ENCODE data around the gene APOF. TPM values are rescaled to one million over a fixed set of nuclear protein-coding genes. Genes with fewer than 3 reads are reported as not detected.
"Not testable (repeated sequence)": the region's sequence is repeated elsewhere in the genome, so short reads cannot be mapped to it uniquely, and the experiment has no call there.

Gene APOF
- not detected in 2 replicates for total RNA-seq (2012; rRNA removed)

- Histone ChIP-seq H3K9me3 (replicated peaks; ENCODE audit: low read length) (no peaks in the 10 kb centered on the region), H3K36me3 (ENCODE audit: insufficient read depth, low read length) (no peaks in the 10 kb centered on the region), H3K4me1 (ENCODE audit: control insufficient read depth, insufficient read depth, low read length) (peaks cover 18% of the 10 kb centered on the region), H3K27me3 (ENCODE audit: control insufficient read depth, insufficient read depth, low read length) (no peaks in the 10 kb centered on the region), H3K9ac (ENCODE audit: low read depth, low read length) (no peak within 1 kb of the TSS), H3K4me3 (ENCODE audit: low read length) (no peak within 1 kb of the TSS), H3K4me2 (ENCODE audit: low read length) (no peak within 1 kb of the TSS)
These were observed at the start of gene APOF for GRCh38 chr12:56362130-56363059. Gene APOF, minus strand, starts transcription at chr12:56362857. Its CDS starts 112 bp downstream, at chr12:56362745.

DNA sequence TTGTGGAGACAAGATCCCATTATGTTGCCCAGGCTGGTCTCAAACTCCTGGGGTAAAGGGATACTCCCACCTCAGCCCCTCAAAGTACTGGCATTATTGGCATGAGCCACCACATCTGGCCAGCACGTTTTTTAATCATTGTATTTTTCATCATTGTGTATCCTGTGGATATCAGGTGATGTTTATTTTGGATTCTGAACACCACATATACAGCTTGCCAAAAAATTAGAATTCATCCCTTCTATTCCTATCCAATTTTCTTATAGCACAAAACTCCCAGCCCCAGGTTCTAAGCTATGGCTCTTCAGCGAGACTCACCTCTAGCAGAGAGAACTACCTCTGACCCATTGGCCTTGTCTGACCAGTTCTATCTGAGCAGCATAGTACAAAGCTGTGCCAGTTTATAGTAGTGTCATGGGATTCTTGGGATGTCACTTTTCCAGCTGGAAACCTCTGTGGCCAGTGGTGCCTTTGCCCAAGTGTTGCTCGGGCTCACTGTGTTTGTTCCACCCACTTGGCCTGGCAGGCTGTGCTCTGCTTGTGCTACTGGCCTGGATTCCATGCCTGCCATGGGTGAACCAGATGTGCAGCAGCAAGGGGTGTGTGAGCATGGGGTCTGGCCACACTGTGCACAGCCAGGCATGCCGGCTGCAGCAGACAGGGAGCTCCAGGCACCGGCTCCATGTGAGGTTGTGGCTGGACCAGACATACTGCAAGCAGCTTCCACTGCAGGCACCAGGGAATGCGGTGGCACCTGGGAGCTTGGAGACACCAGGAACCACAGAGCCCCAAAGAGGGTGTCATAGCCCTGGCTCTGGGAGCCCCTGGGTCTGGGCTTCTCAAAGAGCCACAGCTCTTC, 49.4 kb upstream of the APOF start:
- no peaks in the 10 kb centered on the region for H3K9me3 ChIP-seq (replicated peaks; ENCODE audit: low read length)
- H3K9ac ChIP-seq (ENCODE audit: low read depth, low read length): no peak overlapping the region
- peaks cover 2% of the 10 kb centered on the region for H3K36me3 ChIP-seq (ENCODE audit: insufficient read depth, low read length)
- no peaks in the 10 kb centered on the region for H3K27me3 ChIP-seq (ENCODE audit: control insufficient read depth, insufficient read depth, low read length)
- peaks cover 6% of the 10 kb centered on the region for H3K4me1 ChIP-seq (ENCODE audit: control insufficient read depth, insufficient read depth, low read length)
- H3K4me3 ChIP-seq (ENCODE audit: low read length): no peak overlapping the region
- H3K4me2 ChIP-seq (ENCODE audit: low read length): no peak overlapping the region

- H3K27me3 ChIP-seq (ENCODE audit: control insufficient read depth, insufficient read depth, low read length): no peaks in the 10 kb centered on the region
- no peak overlapping the region for H3K4me3 ChIP-seq (ENCODE audit: low read length)
- peaks cover 6% of the 10 kb centered on the region for H3K4me1 ChIP-seq (ENCODE audit: control insufficient read depth, insufficient read depth, low read length)
- H3K4me2 ChIP-seq (ENCODE audit: low read length): no peak overlapping the region
- H3K9me3 ChIP-seq (replicated peaks; ENCODE audit: low read length): no peaks in the 10 kb centered on the region
- H3K36me3 ChIP-seq (ENCODE audit: insufficient read depth, low read length): no peaks in the 10 kb centered on the region
- H3K9ac ChIP-seq (ENCODE audit: low read depth, low read length): no peak overlapping the region
These were observed 48.1 kb upstream of the APOF start for GRCh38 chr12:56410768-56411167.

GRCh38 chr12:56408799-56409417, 46.3 kb upstream of the APOF start:
- peaks cover 6% of the 10 kb centered on the region for H3K4me1 ChIP-seq (ENCODE audit: control insufficient read depth, insufficient read depth, low read length)
- no peaks in the 10 kb centered on the region for H3K36me3 ChIP-seq (ENCODE audit: insufficient read depth, low read length)
- H3K4me2 ChIP-seq (ENCODE audit: low read length): no peak overlapping the region
- H3K9ac ChIP-seq (ENCODE audit: low read depth, low read length): no peak overlapping the region
- no peak overlapping the region for H3K4me3 ChIP-seq (ENCODE audit: low read length)
- H3K27me3 ChIP-seq (ENCODE audit: control insufficient read depth, insufficient read depth, low read length): no peaks in the 10 kb centered on the region
- H3K9me3 ChIP-seq (replicated peaks; ENCODE audit: low read length): no peaks in the 10 kb centered on the region

DNA sequence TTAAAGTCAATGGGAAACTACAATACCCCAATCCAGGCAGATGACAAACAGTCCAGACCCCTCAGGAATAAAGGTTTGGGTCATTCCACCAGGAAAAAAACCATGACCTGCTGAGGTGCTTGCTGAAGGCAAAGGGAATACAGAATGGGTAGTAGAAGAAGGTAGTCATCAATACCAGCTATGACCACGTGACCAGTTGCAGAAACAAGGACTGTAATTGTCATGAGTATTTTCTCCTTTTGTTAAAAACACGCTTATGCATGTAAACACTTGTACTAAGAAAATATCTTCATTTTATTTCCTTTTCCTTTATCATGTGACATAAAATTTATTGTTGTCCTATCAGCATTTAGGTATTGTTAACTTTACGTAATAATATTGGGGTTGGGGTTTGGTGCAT, 41.6 kb upstream of the APOF start:
- not testable (repeated sequence) for H3K36me3 ChIP-seq (ENCODE audit: insufficient read depth, low read length); H3K4me3 ChIP-seq (ENCODE audit: low read length); H3K4me1 ChIP-seq (ENCODE audit: control insufficient read depth, insufficient read depth, low read length); H3K9me3 ChIP-seq (replicated peaks; ENCODE audit: low read length); H3K4me2 ChIP-seq (ENCODE audit: low read length); H3K9ac ChIP-seq (ENCODE audit: low read depth, low read length); H3K27me3 ChIP-seq (ENCODE audit: control insufficient read depth, insufficient read depth, low read length)

GRCh38 chr12:56401612-56402011, 39.0 kb upstream of the APOF start:
- not testable (repeated sequence) for H3K4me2 ChIP-seq (ENCODE audit: low read length); H3K4me3 ChIP-seq (ENCODE audit: low read length); H3K36me3 ChIP-seq (ENCODE audit: insufficient read depth, low read length); H3K9ac ChIP-seq (ENCODE audit: low read depth, low read length); H3K4me1 ChIP-seq (ENCODE audit: control insufficient read depth, insufficient read depth, low read length); H3K9me3 ChIP-seq (replicated peaks; ENCODE audit: low read length)
- peaks cover 11% of the 10 kb centered on the region for H3K27me3 ChIP-seq (ENCODE audit: control insufficient read depth, insufficient read depth, low read length)

- not testable (repeated sequence) for H3K9ac ChIP-seq (ENCODE audit: low read depth, low read length); H3K4me2 ChIP-seq (ENCODE audit: low read length); H3K9me3 ChIP-seq (replicated peaks; ENCODE audit: low read length); H3K4me1 ChIP-seq (ENCODE audit: control insufficient read depth, insufficient read depth, low read length); H3K4me3 ChIP-seq (ENCODE audit: low read length); H3K36me3 ChIP-seq (ENCODE audit: insufficient read depth, low read length)
- peaks cover 11% of the 10 kb centered on the region for H3K27me3 ChIP-seq (ENCODE audit: control insufficient read depth, insufficient read depth, low read length)
These were observed 38.5 kb upstream of the APOF start for GRCh38 chr12:56401125-56401524.

GRCh38 chr12:56399466-56399865, 36.8 kb upstream of the APOF start:
- H3K9ac ChIP-seq (ENCODE audit: low read depth, low read length); H3K9me3 ChIP-seq (replicated peaks; ENCODE audit: low read length); H3K36me3 ChIP-seq (ENCODE audit: insufficient read depth, low read length); H3K4me2 ChIP-seq (ENCODE audit: low read length); H3K4me3 ChIP-seq (ENCODE audit: low read length); H3K4me1 ChIP-seq (ENCODE audit: control insufficient read depth, insufficient read depth, low read length): not testable (repeated sequence)
- peaks cover 11% of the 10 kb centered on the region for H3K27me3 ChIP-seq (ENCODE audit: control insufficient read depth, insufficient read depth, low read length)

DNA sequence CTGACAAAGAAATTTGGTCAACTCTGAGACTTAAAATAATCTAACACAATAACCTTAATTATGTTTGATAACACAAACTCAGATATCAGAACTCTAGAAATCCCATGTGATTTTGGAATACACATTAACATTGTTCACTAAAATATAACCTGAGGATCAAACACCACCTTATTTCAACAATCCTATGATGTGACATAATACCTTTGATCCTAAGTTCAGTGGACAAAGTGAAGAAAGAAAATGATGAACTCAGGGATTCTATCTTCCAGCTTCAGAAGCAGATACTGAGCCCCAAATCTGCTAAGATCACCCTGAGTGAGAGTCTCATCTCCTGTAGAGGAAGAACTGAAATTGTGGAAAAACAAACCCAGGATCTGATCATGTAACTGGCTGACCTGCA, 35.7 kb upstream of the APOF start:
- Histone ChIP-seq H3K4me2 (ENCODE audit: low read length) (no peak overlapping the region), H3K4me1 (ENCODE audit: control insufficient read depth, insufficient read depth, low read length) (no peaks in the 10 kb centered on the region), H3K9me3 (replicated peaks; ENCODE audit: low read length) (no peaks in the 10 kb centered on the region), H3K9ac (ENCODE audit: low read depth, low read length) (no peak overlapping the region), H3K27me3 (ENCODE audit: control insufficient read depth, insufficient read depth, low read length) (peaks cover 11% of the 10 kb centered on the region), H3K36me3 (ENCODE audit: insufficient read depth, low read length) (no peaks in the 10 kb centered on the region), H3K4me3 (ENCODE audit: low read length) (no peak overlapping the region)

- H3K4me1 ChIP-seq (ENCODE audit: control insufficient read depth, insufficient read depth, low read length): no peaks in the 10 kb centered on the region
These were observed 29.7 kb upstream of the APOF start for GRCh38 chr12:56392331-56392730.

DNA sequence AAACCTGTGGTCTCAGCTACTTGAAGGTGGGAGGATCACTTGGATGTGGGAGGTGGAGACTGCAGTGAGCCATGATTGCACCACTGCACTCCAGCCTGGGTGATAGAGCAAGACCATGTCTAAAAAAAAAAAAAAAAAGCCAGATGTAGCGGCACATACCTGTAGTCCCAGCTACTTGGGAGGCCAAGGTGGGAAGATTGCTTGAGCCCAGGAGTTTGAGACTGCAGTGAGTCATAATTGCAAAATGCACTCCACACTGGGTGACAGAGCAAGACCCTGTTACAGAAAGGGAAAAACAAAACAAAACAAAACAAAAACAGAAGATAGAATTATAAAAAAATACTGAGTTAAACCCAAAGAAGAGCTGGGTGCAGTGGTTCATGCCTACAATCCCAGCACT, 29.1 kb upstream of the APOF start:
- H3K4me2 ChIP-seq (ENCODE audit: low read length): no peak overlapping the region
- no peaks in the 10 kb centered on the region for H3K4me1 ChIP-seq (ENCODE audit: control insufficient read depth, insufficient read depth, low read length)
- H3K27me3 ChIP-seq (ENCODE audit: control insufficient read depth, insufficient read depth, low read length): peaks cover 3% of the 10 kb centered on the region

More at GRCh38 chr12:56392331-56392730, 29.7 kb upstream of the APOF start:
- Histone ChIP-seq H3K36me3 (ENCODE audit: insufficient read depth, low read length) (no peaks in the 10 kb centered on the region), H3K27me3 (ENCODE audit: control insufficient read depth, insufficient read depth, low read length) (peaks cover 7% of the 10 kb centered on the region), H3K4me2 (ENCODE audit: low read length) (no peak overlapping the region), H3K9ac (ENCODE audit: low read depth, low read length) (no peak overlapping the region), H3K4me3 (ENCODE audit: low read length) (no peak overlapping the region), H3K9me3 (replicated peaks; ENCODE audit: low read length) (no peaks in the 10 kb centered on the region)

More for the DNA sequence above, 29.1 kb upstream of the APOF start:
- Histone ChIP-seq H3K9ac (ENCODE audit: low read depth, low read length) (no peak overlapping the region), H3K4me3 (ENCODE audit: low read length) (no peak overlapping the region), H3K36me3 (ENCODE audit: insufficient read depth, low read length) (no peaks in the 10 kb centered on the region), H3K9me3 (replicated peaks; ENCODE audit: low read length) (no peaks in the 10 kb centered on the region)

All from skeletal muscle satellite cell (primary cell).